Vagina (tissue), 2 donors: ENCODE data around the gene RAD50.

Experiments used
- POLR2A ChIP-seq, 2 donors: fragments of 450-650 bp; IDR thresholded peaks; one replicate each; pipeline ENCODE4 v1.6.1; 2017; ENCODE audit warnings: antibody characterized with exemption in 2 of 2, mild to moderate bottlenecking in 2 of 2, moderate library complexity in 2 of 2
- POLR2AphosphoS5 ChIP-seq, 2 donors: sonication (generic); formaldehyde crosslinking; IDR thresholded peaks; one replicate each; pipeline ENCODE4 v1.9.0; 2017; ENCODE audit warnings: antibody characterized with exemption in 2 of 2, mild to moderate bottlenecking in 2 of 2, low read depth in 1 of 2; ENCODE audit not compliant: insufficient read depth in 1 of 2
- TF ChIP-seq, protein P1 (sequence below), 3 experiments: fragments of 450-650 bp in 2 of 3; fragments of 200-600 bp in 1 of 3; sonication (generic) in 1 of 3; IDR thresholded peaks; one replicate each; pipeline ENCODE4 v1.5.1; 2017 to 2019; ENCODE audit warnings: antibody characterized with exemption in 3 of 3, mild to moderate bottlenecking in 2 of 3, moderate library complexity in 2 of 3

DNA sequence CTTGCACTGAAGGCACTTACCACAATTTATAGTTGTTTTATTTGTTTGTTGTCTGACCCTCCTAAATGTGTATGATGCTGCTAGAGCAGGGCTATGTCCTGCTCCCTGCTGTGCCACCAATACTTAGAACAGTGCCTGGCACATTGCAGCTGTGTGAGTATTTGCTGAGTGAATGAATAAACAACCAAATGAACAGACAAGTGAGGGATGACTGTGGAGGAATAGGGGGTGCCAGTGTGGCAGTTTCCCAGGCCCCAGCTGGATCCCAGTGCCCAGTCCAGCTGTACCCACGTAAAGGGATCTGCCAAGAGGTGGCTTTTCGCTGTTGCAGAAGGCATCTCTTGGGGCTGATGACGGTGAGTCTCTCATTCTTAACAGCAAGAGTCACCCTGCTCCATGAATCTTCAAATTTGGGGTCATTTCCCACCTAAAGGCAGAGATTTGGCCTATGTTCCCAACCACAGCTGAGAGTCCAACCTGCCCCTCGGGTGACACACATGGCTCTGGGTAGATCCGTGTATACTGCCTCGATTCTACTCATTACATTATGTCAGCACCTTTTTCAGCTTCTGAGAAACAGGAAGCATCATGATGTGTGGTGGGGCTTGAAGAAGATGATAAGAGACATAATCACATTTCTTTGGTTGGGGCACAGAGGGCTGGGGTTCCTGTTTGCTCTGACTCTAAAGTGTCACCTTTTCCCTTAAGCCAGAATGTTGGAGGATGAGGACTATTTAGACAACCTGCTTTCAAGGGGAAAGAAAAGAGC is 27.7 kb upstream of the RAD50 start:
- TF ChIP-seq POLR2A (IDR thresholded peaks at IDR 0.05) (no peak), POLR2AphosphoS5 (IDR thresholded peaks at IDR 0.05; ENCODE audit: insufficient read depth in 1 of 2, low read depth in 1 of 2) (no peak)
- TF ChIP-seq, protein P1, sequence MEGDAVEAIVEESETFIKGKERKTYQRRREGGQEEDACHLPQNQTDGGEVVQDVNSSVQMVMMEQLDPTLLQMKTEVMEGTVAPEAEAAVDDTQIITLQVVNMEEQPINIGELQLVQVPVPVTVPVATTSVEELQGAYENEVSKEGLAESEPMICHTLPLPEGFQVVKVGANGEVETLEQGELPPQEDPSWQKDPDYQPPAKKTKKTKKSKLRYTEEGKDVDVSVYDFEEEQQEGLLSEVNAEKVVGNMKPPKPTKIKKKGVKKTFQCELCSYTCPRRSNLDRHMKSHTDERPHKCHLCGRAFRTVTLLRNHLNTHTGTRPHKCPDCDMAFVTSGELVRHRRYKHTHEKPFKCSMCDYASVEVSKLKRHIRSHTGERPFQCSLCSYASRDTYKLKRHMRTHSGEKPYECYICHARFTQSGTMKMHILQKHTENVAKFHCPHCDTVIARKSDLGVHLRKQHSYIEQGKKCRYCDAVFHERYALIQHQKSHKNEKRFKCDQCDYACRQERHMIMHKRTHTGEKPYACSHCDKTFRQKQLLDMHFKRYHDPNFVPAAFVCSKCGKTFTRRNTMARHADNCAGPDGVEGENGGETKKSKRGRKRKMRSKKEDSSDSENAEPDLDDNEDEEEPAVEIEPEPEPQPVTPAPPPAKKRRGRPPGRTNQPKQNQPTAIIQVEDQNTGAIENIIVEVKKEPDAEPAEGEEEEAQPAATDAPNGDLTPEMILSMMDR (IDR thresholded peaks at IDR 0.05), result no peak
